Stimulated activated naive CD8-positive, alpha-beta T cell treated with anti-CD3 and anti-CD28 coated beads, Interleukin-15, Interleukin-2, amounts not matched to agents 100 ng/mL and 50 ng/mL, for 24 hours (primary cell): ENCODE measurements around the gene SERPINA4.
"Not testable (repeated sequence)": the region's sequence is repeated elsewhere in the genome, so short reads cannot be mapped to it uniquely, and the experiment has no call there.

Source experiments
- H3K27ac Mint-ChIP-seq: one replicate; pipeline ENCODE4 v1.8.0; 2021; ENCODE audit warnings: mild to moderate bottlenecking, mixed read lengths
- H3K27me3 Mint-ChIP-seq: one replicate; pipeline ENCODE4 v1.8.0; 2021; ENCODE audit warnings: mixed read lengths
- H3K36me3 Mint-ChIP-seq: one replicate; pipeline ENCODE4 v1.8.0; 2021; ENCODE audit warnings: low read depth, mixed read lengths
- H3K4me1 Mint-ChIP-seq: one replicate; pipeline ENCODE4 v1.8.0; 2021; ENCODE audit warnings: low read depth, mixed read lengths
- H3K4me3 Mint-ChIP-seq: one replicate; pipeline ENCODE4 v1.8.0; 2021; ENCODE audit warnings: mild to moderate bottlenecking, mixed read lengths
- H3K9me3 Mint-ChIP-seq: one replicate; pipeline ENCODE4 v1.8.0; 2021; ENCODE audit warnings: mixed read lengths

Gene SERPINA4

GRCh38 chr14:94600148-94600545 is 38.9 kb downstream of the SERPINA4 start:
- H3K27me3 Mint-ChIP-seq: no peaks in the 10 kb centered on the region
- H3K9me3 Mint-ChIP-seq: no peaks in the 10 kb centered on the region
- H3K4me3 Mint-ChIP-seq: no peak overlapping the region
- H3K4me1 Mint-ChIP-seq: no peaks in the 10 kb centered on the region
- no peak overlapping the region for H3K27ac Mint-ChIP-seq
- no peaks in the 10 kb centered on the region for H3K36me3 Mint-ChIP-seq

- no peak overlapping the region for H3K27ac Mint-ChIP-seq
- no peaks in the 10 kb centered on the region for H3K9me3 Mint-ChIP-seq
- H3K36me3 Mint-ChIP-seq: no peaks in the 10 kb centered on the region
- H3K27me3 Mint-ChIP-seq: no peaks in the 10 kb centered on the region
- no peak overlapping the region for H3K4me3 Mint-ChIP-seq
- no peaks in the 10 kb centered on the region for H3K4me1 Mint-ChIP-seq
These were observed 40.7 kb downstream of the SERPINA4 start for GRCh38 chr14:94601884-94602391.

GRCh38 chr14:94602722-94603121 is 41.5 kb downstream of the SERPINA4 start:
- Mint-ChIP-seq H3K4me1 (no peaks in the 10 kb centered on the region), H3K36me3 (no peaks in the 10 kb centered on the region), H3K4me3 (no peak overlapping the region), H3K27ac (no peak overlapping the region), H3K27me3 (no peaks in the 10 kb centered on the region), H3K9me3 (no peaks in the 10 kb centered on the region)

- H3K27ac Mint-ChIP-seq: no peak overlapping the region
- peaks cover 8% of the 10 kb centered on the region for H3K9me3 Mint-ChIP-seq
- no peaks in the 10 kb centered on the region for H3K27me3 Mint-ChIP-seq
- no peak overlapping the region for H3K4me3 Mint-ChIP-seq
- no peaks in the 10 kb centered on the region for H3K36me3 Mint-ChIP-seq
- H3K4me1 Mint-ChIP-seq: no peaks in the 10 kb centered on the region
These were observed 44.1 kb downstream of the SERPINA4 start for GRCh38 chr14:94605361-94605760.

GRCh38 chr14:94608966-94609365 is 47.7 kb downstream of the SERPINA4 start:
- not testable (repeated sequence) for H3K27ac Mint-ChIP-seq, H3K9me3 Mint-ChIP-seq

GRCh38 chr14:94611179-94611578 is 49.9 kb downstream of the SERPINA4 start:
- peaks cover 8% of the 10 kb centered on the region for H3K9me3 Mint-ChIP-seq
- H3K36me3 Mint-ChIP-seq: no peaks in the 10 kb centered on the region
- no peak overlapping the region for H3K4me3 Mint-ChIP-seq
- H3K4me1 Mint-ChIP-seq: no peaks in the 10 kb centered on the region
- H3K27ac Mint-ChIP-seq: no peak overlapping the region
- no peaks in the 10 kb centered on the region for H3K27me3 Mint-ChIP-seq

More at GRCh38 chr14:94608966-94609365, 47.7 kb downstream of the SERPINA4 start:
- not testable (repeated sequence) for H3K4me1 Mint-ChIP-seq, H3K36me3 Mint-ChIP-seq, H3K27me3 Mint-ChIP-seq, H3K4me3 Mint-ChIP-seq

- H3K4me3 Mint-ChIP-seq: no peak within 1 kb of the TSS
- H3K27ac Mint-ChIP-seq: no peak within 1 kb of the TSS
- peaks cover 13% of the 10 kb centered on the region for H3K9me3 Mint-ChIP-seq
- H3K4me1 Mint-ChIP-seq: no peaks in the 10 kb centered on the region
- H3K36me3 Mint-ChIP-seq: no peaks in the 10 kb centered on the region
- H3K27me3 Mint-ChIP-seq: no peaks in the 10 kb centered on the region
These were observed 50.9 kb downstream of the SERPINA4 start, which contains the start of gene SERPINA3 for GRCh38 chr14:94612174-94612573. Gene SERPINA3, plus strand, starts transcription at chr14:94612391. Its CDS starts 2,051 bp downstream, at chr14:94614442.

- peaks cover 13% of the 10 kb centered on the region for H3K9me3 Mint-ChIP-seq
- no peaks in the 10 kb centered on the region for H3K36me3 Mint-ChIP-seq
- no peak overlapping the region for H3K4me3 Mint-ChIP-seq
- H3K27ac Mint-ChIP-seq: no peak overlapping the region
- H3K4me1 Mint-ChIP-seq: no peaks in the 10 kb centered on the region
- no peaks in the 10 kb centered on the region for H3K27me3 Mint-ChIP-seq
These were observed 51.6 kb downstream of the SERPINA4 start for GRCh38 chr14:94612580-94613554.

- H3K36me3 Mint-ChIP-seq: no peaks in the 10 kb centered on the region
- no peaks in the 10 kb centered on the region for H3K27me3 Mint-ChIP-seq
- H3K9me3 Mint-ChIP-seq: peaks cover 19% of the 10 kb centered on the region
- no peak overlapping the region for H3K27ac Mint-ChIP-seq
- no peak overlapping the region for H3K4me3 Mint-ChIP-seq
- H3K4me1 Mint-ChIP-seq: no peaks in the 10 kb centered on the region
These were observed 52.7 kb downstream of the SERPINA4 start for GRCh38 chr14:94613720-94614644.

GRCh38 chr14:94614802-94615201 is 53.6 kb downstream of the SERPINA4 start:
- Mint-ChIP-seq H3K4me3 (no peak overlapping the region), H3K27ac (no peak overlapping the region), H3K9me3 (peaks cover 19% of the 10 kb centered on the region), H3K4me1 (no peaks in the 10 kb centered on the region), H3K27me3 (no peaks in the 10 kb centered on the region), H3K36me3 (no peaks in the 10 kb centered on the region)

GRCh38 chr14:94615254-94615653 is 54.0 kb downstream of the SERPINA4 start:
- Mint-ChIP-seq H3K9me3 (peaks cover 22% of the 10 kb centered on the region), H3K4me3 (no peak overlapping the region), H3K27me3 (no peaks in the 10 kb centered on the region), H3K27ac (no peak overlapping the region), H3K36me3 (no peaks in the 10 kb centered on the region), H3K4me1 (no peaks in the 10 kb centered on the region)

GRCh38 chr14:94615823-94616570 is 54.8 kb downstream of the SERPINA4 start:
- Mint-ChIP-seq H3K4me1 (no peaks in the 10 kb centered on the region), H3K27me3 (no peaks in the 10 kb centered on the region), H3K27ac (no peak overlapping the region), H3K9me3 (peaks cover 22% of the 10 kb centered on the region), H3K4me3 (no peak overlapping the region), H3K36me3 (no peaks in the 10 kb centered on the region)

- H3K27me3 Mint-ChIP-seq: no peaks in the 10 kb centered on the region
- no peaks in the 10 kb centered on the region for H3K4me1 Mint-ChIP-seq
These were observed 56.2 kb downstream of the SERPINA4 start for GRCh38 chr14:94617366-94617941.

More at GRCh38 chr14:94617366-94617941, 56.2 kb downstream of the SERPINA4 start:
- Mint-ChIP-seq H3K27ac (no peak overlapping the region), H3K36me3 (no peaks in the 10 kb centered on the region), H3K4me3 (no peak overlapping the region), H3K9me3 (peaks cover 22% of the 10 kb centered on the region)
